Naive thymus-derived CD8-positive, alpha-beta T cell (primary cell): ENCODE results near the gene RGMB. TPM values are rescaled to one million over a fixed set of nuclear protein-coding genes. Genes with fewer than 3 reads are reported as not detected.

ENCODE experiments used
- ATAC-seq, 2 donors: fragments of 150-1000 bp; cut with Tn5 transposase in 1 of 2; sonication (Bioruptor Pico), chemical (Tn5 transposase) in 1 of 2; 1 replicate in 1 of 2; 2 replicates in 1 of 2; pipeline ENCODE4 v1.10.0; 2021; ENCODE audit warnings: mild to moderate bottlenecking in 2 of 2, moderate library complexity in 2 of 2
- POLR2A ChIA-PET: fragments of 350-600 bp; sonication (Branson Sonifier 250); formaldehyde crosslinking; loops from one replicate; lab custom pipeline; 2021; ENCODE audit warnings: antibody characterized with exemption; lab: Charles Lee
- DNase-seq, 10 donors: peaks; one replicate each; pipeline versions ENCODE4 v3.0.0 to v3.0.0-alpha.2; 2020 to 2022
- H3K27ac Mint-ChIP-seq, 10 donors: one replicate each; pipeline ENCODE4 v1.8.0; 2020 to 2022; ENCODE audit warnings: mild to moderate bottlenecking in 10 of 10, mixed read lengths in 10 of 10, moderate library complexity in 4 of 10, inconsistent platforms in 1 of 10
- H3K27me3 Mint-ChIP-seq, 5 donors: one replicate each; pipeline ENCODE4 v1.8.0; 2021 to 2022; ENCODE audit warnings: mixed read lengths in 5 of 5
- H3K36me3 Mint-ChIP-seq, 3 donors: one replicate each; pipeline ENCODE4 v1.8.0; 2020 to 2022; ENCODE audit warnings: mixed read lengths in 3 of 3, mild to moderate bottlenecking in 2 of 3, inconsistent platforms in 1 of 3
- H3K4me1 Mint-ChIP-seq, 4 donors: one replicate each; pipeline ENCODE4 v1.8.0; 2021 to 2022; ENCODE audit warnings: mixed read lengths in 4 of 4
- H3K4me3 Mint-ChIP-seq, 10 donors: one replicate each; pipeline ENCODE4 v1.8.0; 2020 to 2022; ENCODE audit warnings: mild to moderate bottlenecking in 10 of 10, mixed read lengths in 10 of 10, moderate library complexity in 6 of 10, inconsistent platforms in 1 of 10
- H3K9me3 Mint-ChIP-seq, 9 donors: one replicate each; pipeline ENCODE4 v1.8.0; 2020 to 2022; ENCODE audit warnings: mixed read lengths in 9 of 9, mild to moderate bottlenecking in 3 of 9, inconsistent platforms in 1 of 9, moderate library complexity in 1 of 9
- polyA plus RNA-seq, 3 donors: library from polyadenylated mRNA; unstranded; fragments of 300-500 nt; fragmentation: Illumina TruSeq; gene quantifications; one replicate each; pipeline ENCODE4 v1.2.3, GENCODE V29; 2021
- total RNA-seq, 8 experiments: library from RNA in 2 of 8; stranded (reverse) in 2 of 8; gene quantifications; one replicate each; pipeline ENCODE4 v1.2.3 and lab custom pipeline; 2021 to 2026

Gene RGMB
- total and polyA plus RNA-seq, 5 experiments from 2014 or later, result 2.0 to 25.0 (median 4.2) TPM

DNA sequence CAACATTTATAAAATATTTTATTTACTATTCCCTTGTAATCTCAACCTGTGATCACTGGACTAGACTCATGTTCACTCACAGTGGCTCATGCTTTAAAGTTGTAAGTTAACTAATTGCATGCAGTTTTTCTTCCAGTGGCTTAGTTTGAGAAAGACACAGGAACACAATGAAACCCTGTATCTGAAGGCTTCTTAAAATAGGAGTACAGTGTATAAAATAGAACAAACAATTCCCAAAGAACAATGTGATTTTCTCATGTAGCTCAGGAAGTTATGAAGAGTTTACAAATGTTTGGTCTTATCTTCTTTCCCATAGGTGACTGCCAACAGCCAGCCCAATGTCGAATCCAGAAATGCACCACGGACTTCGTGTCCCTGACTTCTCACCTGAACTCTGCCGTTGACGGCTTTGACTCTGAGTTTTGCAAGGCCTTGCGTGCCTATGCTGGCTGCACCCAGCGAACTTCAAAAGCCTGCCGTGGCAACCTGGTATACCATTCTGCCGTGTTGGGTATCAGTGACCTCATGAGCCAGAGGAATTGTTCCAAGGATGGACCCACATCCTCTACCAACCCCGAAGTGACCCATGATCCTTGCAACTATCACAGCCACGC lies 5.9 kb downstream of the RGMB start:
- POLR2A ChIA-PET, result no interaction called here
- Mint-ChIP-seq H3K27ac (no peak overlapping the region), H3K36me3 (peaks cover 0 to 41% (median 18%) of the 10 kb centered on the region in 3 donors), H3K9me3 (no peaks in the 10 kb centered on the region), H3K4me3 (no peak overlapping the region), H3K27me3 (peaks cover 0 to 21% (median 0%) of the 10 kb centered on the region in 5 donors), H3K4me1 (peaks cover 14 to 53% (median 44%) of the 10 kb centered on the region in 4 donors)
- DNase-seq (no peak), ATAC-seq (no peak)

DNA sequence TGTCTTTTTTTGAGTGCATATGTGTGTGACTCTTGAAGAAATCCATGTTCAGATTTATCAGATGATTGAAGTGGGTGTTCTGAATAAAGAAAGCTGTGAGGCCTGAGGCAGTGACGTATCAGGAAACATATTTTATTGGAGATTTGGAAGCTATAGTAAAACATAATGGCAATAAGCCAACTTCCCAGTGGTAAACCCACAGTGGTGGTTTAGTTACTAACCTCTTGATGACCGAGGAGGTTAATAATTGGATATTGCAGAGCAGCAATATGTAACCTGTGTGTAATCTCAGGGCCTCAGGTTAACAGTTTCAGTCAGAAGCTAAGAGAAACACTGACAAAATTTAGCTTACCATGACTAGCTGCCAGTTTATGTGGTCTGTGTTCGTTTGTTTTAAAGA lies 6.9 kb downstream of the RGMB start:
- H3K4me3 Mint-ChIP-seq, result no peak overlapping the region
- no peaks in the 10 kb centered on the region for H3K9me3 Mint-ChIP-seq
- peaks cover 13 to 53% (median 41%) of the 10 kb centered on the region in 4 donors for H3K4me1 Mint-ChIP-seq
- no peak overlapping the region for H3K27ac Mint-ChIP-seq
- ATAC-seq (no peak), DNase-seq (no peak)
- H3K36me3 Mint-ChIP-seq, result peaks cover 0 to 44% (median 18%) of the 10 kb centered on the region in 3 donors
- POLR2A ChIA-PET, result no interaction called here
- H3K27me3 Mint-ChIP-seq, result peaks cover 0 to 16% (median 0%) of the 10 kb centered on the region in 5 donors

DNA sequence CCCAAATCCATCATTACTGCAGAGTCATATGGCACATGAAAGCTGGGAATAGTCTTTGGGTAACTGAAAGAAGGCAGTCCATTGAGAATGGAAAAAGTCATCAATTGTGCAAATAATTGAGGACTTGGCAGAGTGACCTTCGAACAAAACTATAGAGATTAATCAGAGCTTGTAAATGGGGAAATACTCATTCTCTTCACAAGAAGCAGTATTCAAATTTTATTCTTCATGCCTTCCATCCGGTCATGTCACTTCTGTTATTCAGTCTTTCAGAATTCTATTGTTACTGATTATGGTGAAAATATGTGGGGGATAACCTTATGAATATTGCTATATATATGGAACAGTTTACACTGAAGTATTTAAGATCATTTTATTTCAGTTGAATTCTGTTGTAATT lies 8.1 kb downstream of the RGMB start:
- H3K27me3 Mint-ChIP-seq, result peaks cover 0 to 9% (median 0%) of the 10 kb centered on the region in 5 donors
- peaks cover 0 to 45% (median 18%) of the 10 kb centered on the region in 3 donors for H3K36me3 Mint-ChIP-seq
- DNase-seq (no peak), ATAC-seq (no peak)
- POLR2A ChIA-PET, result interaction anchor here (0.6 kb wide), 1 partner anchor 1975 kb away, joined by 3 read pairs; no protein-coding TSS in a partner anchor
- no peaks in the 10 kb centered on the region for H3K9me3 Mint-ChIP-seq
- no peak overlapping the region for H3K4me3 Mint-ChIP-seq
- no peak overlapping the region for H3K27ac Mint-ChIP-seq
- peaks cover 16 to 52% (median 38%) of the 10 kb centered on the region in 4 donors for H3K4me1 Mint-ChIP-seq

DNA sequence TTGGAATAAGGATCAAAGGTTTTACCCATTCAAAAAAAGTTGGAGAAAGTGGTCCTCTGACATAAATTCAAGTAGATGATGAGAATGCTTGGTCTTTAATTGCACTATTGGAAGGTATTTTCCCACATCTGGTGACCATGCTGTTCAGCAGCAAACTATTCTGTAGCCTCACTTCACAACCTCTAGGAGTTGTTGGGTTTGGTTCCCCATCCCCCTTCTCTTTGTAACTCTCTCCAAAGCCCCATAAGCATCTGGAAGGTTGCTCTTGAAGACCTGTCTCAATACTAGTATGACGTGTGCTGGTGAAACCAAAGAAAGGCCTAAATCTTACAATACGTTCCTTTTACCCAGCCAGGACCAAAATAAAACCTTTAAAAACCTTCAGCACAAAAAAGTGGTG lies 8.5 kb downstream of the RGMB start:
- Mint-ChIP-seq H3K9me3 (no peaks in the 10 kb centered on the region), H3K27me3 (peaks cover 0 to 9% (median 0%) of the 10 kb centered on the region in 5 donors), H3K36me3 (peaks cover 0 to 47% (median 18%) of the 10 kb centered on the region in 3 donors), H3K4me3 (no peak overlapping the region), H3K4me1 (peaks cover 18 to 52% (median 39%) of the 10 kb centered on the region in 4 donors), H3K27ac (peak overlapping the region in 1 of 10 donors; percentile 53)
- DNase-seq (no peak), ATAC-seq (no peak)
- POLR2A ChIA-PET, result no interaction called here

DNA sequence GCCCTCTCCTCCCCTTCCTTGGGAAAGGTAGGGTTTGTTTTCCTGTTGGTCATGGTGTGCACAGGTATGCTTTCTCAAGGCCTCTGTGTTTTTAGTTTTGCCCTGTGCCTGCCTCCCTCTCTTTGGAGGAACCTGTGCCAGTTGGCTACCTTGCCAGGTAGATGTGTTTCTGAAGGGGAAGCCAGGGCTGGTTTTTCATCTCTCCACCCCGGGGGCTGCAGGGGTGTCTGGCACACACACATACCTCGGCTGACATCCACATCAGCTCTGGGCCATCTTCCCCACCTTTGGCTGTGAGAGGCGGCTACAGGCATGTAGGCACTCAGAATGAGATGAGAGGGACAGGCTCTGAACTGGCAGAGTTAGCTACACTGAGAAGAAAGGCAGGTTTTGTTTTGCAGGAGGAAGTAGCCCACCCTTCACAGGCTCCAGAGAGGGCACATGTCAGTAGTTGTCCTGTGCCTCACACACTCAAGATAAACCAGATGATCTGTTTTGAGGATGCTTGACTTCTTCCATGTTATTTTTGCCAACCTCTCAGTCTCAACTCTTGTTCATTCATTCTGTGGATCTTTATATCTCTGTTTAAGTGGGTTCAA lies 9.7 kb downstream of the RGMB start:
- Mint-ChIP-seq H3K27ac (no peak overlapping the region), H3K4me1 (peaks cover 18 to 54% (median 33%) of the 10 kb centered on the region in 4 donors), H3K9me3 (no peaks in the 10 kb centered on the region), H3K27me3 (peaks cover 0 to 6% (median 0%) of the 10 kb centered on the region in 5 donors), H3K4me3 (no peak overlapping the region), H3K36me3 (peaks cover 0 to 50% (median 18%) of the 10 kb centered on the region in 3 donors)
- DNase-seq (no peak), ATAC-seq (no peak)
- POLR2A ChIA-PET, result no interaction called here

DNA sequence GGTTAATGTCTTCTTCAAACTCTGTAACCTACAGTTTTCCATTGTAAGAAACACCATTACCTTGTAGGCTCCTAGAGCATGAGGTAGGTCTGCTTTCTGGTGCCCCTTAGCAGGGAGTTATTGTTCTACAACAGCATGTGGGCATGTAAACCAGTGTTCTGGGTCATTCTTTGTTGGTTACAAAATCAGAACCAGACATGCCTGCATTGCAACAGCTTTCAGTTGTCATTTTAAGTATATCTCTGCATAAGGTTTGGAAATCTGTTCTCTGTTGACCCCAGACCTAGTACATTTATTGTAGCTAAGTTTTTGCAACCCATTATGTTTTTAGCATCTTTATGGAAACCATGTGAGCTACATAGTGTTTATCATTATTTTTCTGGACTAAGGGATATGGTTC lies 10.9 kb downstream of the RGMB start:
- H3K4me3 Mint-ChIP-seq, result no peak overlapping the region
- POLR2A ChIA-PET, result no interaction called here
- no peak for DNase-seq
- peak overlapping the region in 1 of 10 donors; percentile 3 for H3K27ac Mint-ChIP-seq
- no peak for ATAC-seq
- H3K36me3 Mint-ChIP-seq, result peaks cover 0 to 48% (median 18%) of the 10 kb centered on the region in 3 donors
- H3K4me1 Mint-ChIP-seq, result peaks cover 20 to 58% (median 36%) of the 10 kb centered on the region in 4 donors
- H3K9me3 Mint-ChIP-seq, result no peaks in the 10 kb centered on the region
- peaks cover 0 to 2% (median 0%) of the 10 kb centered on the region in 5 donors for H3K27me3 Mint-ChIP-seq

DNA sequence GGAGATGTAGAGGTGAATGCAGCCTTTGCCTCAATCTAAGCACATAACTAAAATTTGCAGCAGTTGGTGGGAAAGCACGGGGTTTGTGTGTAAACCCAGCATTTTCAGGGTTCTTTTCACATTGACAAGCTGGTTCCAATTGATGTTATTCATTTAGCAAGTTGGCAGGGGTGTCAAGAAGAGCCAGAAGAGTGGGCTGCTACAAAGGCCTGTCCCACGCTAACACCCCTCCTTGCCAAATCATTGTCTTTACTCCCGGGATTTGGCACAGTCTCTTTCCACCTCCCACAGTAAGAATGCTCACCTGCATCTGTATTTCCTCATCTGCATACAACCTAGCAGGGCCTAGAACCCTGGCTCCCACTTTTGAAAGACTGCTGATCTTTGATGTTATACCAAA lies 11.8 kb downstream of the RGMB start:
- Mint-ChIP-seq H3K4me1 (peaks cover 20 to 63% (median 36%) of the 10 kb centered on the region in 4 donors), H3K9me3 (no peaks in the 10 kb centered on the region), H3K36me3 (peaks cover 0 to 45% (median 15%) of the 10 kb centered on the region in 3 donors), H3K27ac (no peak overlapping the region), H3K4me3 (peak overlapping the region in 1 of 10 donors; percentile 0), H3K27me3 (peaks cover 0 to 2% (median 0%) of the 10 kb centered on the region in 5 donors)
- no peak for ATAC-seq
- no peak for DNase-seq
- POLR2A ChIA-PET, result no interaction called here

DNA sequence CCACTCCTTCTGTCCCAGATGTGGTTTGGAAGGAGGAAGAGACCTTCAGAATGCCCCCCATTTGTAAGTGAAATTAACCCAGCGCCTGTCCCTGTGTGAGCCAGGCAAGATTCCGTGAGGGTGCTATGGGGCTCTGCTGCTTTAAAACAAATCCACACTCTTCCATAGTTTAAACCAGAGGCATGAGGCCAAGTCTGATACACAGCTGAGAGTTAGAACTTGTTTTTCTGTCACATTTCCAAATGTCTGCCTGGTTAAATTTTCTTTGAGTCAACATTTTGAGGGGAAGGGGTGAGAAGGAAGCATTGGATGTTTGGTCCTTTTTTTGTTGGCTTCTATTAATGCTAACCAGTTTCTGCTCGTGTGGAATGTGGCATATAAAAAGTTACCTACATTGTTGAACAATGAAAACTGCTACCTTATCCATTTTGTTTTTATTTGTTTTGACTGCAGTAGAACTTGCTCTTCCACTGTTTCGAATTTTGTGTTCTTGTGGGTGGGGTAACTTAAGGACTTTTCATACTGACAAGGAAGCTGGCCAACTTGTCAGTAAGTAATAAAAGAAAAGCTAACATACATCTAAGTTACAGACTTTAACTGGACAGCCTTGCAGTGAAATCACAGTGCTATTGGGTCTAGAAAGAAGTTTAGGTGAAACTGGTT lies 12.9 kb downstream of the RGMB start:
- POLR2A ChIA-PET, result no interaction called here
- Mint-ChIP-seq H3K9me3 (no peaks in the 10 kb centered on the region), H3K4me3 (peak overlapping the region in 1 of 10 donors; percentile 3), H3K27me3 (peaks cover 0 to 2% (median 0%) of the 10 kb centered on the region in 5 donors), H3K36me3 (peaks cover 0 to 35% (median 8%) of the 10 kb centered on the region in 3 donors), H3K4me1 (peaks cover 20 to 71% (median 38%) of the 10 kb centered on the region in 4 donors), H3K27ac (peak overlapping the region in 1 of 10 donors; percentile 15)
- DNase-seq (no peak), ATAC-seq (no peak)

DNA sequence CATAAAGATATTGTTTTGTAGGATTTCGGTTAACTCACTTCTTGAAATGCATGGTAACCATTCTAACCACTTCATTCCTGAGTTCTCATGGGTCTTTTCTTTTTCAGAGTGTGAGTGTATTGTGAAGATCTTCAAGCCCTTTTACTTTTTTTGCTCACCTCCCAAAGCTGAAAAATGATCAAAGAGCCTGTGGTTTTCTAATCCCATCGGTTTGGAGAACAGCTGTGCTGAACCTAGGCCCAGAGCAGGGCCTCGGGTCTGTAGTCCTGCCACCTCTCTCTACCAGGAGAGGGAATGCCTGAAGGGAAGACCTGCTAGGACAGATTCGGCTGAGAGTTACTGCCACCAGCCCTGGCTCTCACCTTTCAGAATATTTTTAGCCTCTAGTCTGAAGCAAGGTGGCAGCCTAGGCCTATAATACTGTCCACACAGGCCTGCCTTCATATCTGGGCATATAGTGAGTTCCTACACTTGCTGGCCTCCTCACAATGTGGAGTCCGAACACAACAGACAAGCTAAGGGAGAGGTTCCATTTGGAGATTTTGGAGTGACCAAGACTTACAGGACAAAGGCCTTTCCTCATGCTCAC lies 13.8 kb downstream of the RGMB start:
- H3K27ac Mint-ChIP-seq, result peak overlapping the region in 1 of 10 donors; percentile 79
- no peak for ATAC-seq
- H3K27me3 Mint-ChIP-seq, result no peaks in the 10 kb centered on the region
- no peaks in the 10 kb centered on the region for H3K9me3 Mint-ChIP-seq
- POLR2A ChIA-PET, result no interaction called here
- H3K4me3 Mint-ChIP-seq, result no peak overlapping the region
- DNase-seq, result no peak
- H3K36me3 Mint-ChIP-seq, result peaks cover 0 to 29% (median 2%) of the 10 kb centered on the region in 3 donors
- H3K4me1 Mint-ChIP-seq, result peaks cover 20 to 77% (median 36%) of the 10 kb centered on the region in 4 donors

DNA sequence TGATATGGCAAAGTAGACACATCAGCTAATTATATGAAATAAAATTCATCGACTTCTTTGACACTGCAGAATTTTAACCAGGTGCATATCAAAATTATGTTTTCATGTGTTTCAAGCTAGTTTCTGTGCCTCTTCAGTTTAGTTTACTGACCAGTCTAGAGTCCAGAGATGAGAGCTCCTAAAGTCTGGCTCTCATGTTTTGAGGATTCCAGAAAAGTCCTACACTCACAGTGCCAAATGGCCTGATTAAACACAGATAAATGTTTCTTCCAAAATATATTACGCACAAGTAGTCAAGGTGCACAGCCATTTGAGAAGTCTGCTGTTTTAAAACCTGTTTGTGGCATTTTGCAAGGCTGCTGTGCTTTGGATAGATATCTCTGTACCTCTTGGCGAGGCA lies 15.6 kb downstream of the RGMB start:
- H3K27ac Mint-ChIP-seq, result peak overlapping the region in 1 of 10 donors; percentile 4
- H3K4me1 Mint-ChIP-seq, result peaks cover 16 to 62% (median 28%) of the 10 kb centered on the region in 4 donors
- no peaks in the 10 kb centered on the region for H3K27me3 Mint-ChIP-seq
- POLR2A ChIA-PET, result no interaction called here
- no peaks in the 10 kb centered on the region for H3K9me3 Mint-ChIP-seq
- DNase-seq (no peak), ATAC-seq (no peak)
- peaks cover 0 to 28% (median 4%) of the 10 kb centered on the region in 3 donors for H3K36me3 Mint-ChIP-seq
- H3K4me3 Mint-ChIP-seq, result no peak overlapping the region

DNA sequence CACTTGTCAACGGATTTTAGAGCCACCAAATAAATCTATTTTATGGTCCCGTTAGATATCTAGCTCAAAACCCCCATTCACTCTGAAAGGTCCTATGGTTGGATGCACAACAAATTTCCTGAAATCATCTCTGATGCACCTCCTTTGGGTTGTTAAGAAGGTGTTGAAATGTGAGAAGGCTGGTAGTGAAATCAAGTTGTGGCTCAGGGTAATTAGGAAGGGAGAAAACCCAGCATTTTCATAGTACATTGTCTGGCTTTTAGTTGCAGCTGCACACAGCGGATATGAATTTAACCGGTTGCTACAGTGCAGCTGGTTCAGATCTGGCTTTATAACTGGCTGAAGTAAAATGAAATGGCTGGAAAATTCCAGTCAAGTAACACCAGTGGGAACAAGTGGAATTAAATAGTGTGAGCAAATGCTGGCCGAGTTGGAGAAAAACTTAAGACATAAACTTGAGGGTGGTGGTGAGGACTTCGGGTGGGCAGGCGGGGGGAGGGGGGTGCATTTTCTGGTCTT lies 17.6 kb downstream of the RGMB start:
- Mint-ChIP-seq H3K27me3 (no peaks in the 10 kb centered on the region), H3K36me3 (peaks cover 0 to 33% (median 4%) of the 10 kb centered on the region in 3 donors), H3K4me1 (peaks cover 8 to 42% (median 18%) of the 10 kb centered on the region in 4 donors), H3K4me3 (no peak overlapping the region), H3K27ac (peak overlapping the region in 1 of 10 donors; percentile 27), H3K9me3 (no peaks in the 10 kb centered on the region)
- ATAC-seq, result no peak
- POLR2A ChIA-PET, result no interaction called here
- DNase-seq, result no peak

DNA sequence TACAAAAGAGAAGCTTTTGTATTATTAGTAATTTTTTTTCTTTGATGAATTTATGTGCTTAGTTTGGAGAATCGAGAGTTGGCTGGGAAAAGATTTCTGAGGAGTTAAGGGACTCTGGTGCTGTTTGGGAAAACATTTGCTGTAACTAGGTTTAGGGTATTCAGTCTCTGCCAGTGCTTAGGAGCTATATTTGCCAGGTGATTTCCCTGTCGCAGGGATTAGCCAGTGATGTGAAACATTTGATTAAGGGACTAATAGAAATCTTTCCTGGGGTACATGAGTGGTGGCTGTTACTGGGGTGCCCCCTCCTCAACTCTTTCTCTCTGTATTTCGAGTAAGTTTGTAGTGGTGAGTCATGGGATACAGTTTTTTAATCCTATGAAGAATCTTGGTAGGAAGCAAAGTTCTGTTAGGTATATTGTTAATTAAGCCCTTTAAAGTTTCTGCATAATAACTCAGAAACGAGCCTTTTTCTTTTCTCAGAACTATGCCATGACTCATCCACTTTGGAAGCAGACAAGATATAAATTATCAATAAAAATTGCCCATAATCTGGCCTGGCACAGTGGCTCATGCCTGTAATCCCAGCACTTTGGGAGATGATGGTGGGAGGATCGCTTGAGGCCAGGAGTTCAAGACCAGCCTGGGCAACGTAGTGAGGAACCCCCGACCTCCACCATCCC lies 18.6 kb downstream of the RGMB start:
- Mint-ChIP-seq H3K27ac (no peak overlapping the region), H3K9me3 (no peaks in the 10 kb centered on the region), H3K36me3 (peaks cover 0 to 30% (median 4%) of the 10 kb centered on the region in 3 donors), H3K4me3 (no peak overlapping the region), H3K27me3 (no peaks in the 10 kb centered on the region), H3K4me1 (peaks cover 0 to 32% (median 13%) of the 10 kb centered on the region in 4 donors)
- POLR2A ChIA-PET, result interaction anchor here (0.7 kb wide), 1 partner anchor 21 kb away, joined by 3 read pairs; no protein-coding TSS in a partner anchor
- ATAC-seq (no peak), DNase-seq (no peak)
